ENCODE measurements around the gene STX7. TPM values are rescaled to one million over a fixed set of nuclear protein-coding genes. Genes with fewer than 3 reads are reported as not detected.
"Not testable (repeated sequence)": the region's sequence is repeated elsewhere in the genome, so short reads cannot be mapped to it uniquely, and the experiment has no call there.

The STX7 gene, protein sequence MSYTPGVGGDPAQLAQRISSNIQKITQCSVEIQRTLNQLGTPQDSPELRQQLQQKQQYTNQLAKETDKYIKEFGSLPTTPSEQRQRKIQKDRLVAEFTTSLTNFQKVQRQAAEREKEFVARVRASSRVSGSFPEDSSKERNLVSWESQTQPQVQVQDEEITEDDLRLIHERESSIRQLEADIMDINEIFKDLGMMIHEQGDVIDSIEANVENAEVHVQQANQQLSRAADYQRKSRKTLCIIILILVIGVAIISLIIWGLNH
- 19.8 and 52.0 TPM in 2 replicates for total RNA-seq

DNA sequence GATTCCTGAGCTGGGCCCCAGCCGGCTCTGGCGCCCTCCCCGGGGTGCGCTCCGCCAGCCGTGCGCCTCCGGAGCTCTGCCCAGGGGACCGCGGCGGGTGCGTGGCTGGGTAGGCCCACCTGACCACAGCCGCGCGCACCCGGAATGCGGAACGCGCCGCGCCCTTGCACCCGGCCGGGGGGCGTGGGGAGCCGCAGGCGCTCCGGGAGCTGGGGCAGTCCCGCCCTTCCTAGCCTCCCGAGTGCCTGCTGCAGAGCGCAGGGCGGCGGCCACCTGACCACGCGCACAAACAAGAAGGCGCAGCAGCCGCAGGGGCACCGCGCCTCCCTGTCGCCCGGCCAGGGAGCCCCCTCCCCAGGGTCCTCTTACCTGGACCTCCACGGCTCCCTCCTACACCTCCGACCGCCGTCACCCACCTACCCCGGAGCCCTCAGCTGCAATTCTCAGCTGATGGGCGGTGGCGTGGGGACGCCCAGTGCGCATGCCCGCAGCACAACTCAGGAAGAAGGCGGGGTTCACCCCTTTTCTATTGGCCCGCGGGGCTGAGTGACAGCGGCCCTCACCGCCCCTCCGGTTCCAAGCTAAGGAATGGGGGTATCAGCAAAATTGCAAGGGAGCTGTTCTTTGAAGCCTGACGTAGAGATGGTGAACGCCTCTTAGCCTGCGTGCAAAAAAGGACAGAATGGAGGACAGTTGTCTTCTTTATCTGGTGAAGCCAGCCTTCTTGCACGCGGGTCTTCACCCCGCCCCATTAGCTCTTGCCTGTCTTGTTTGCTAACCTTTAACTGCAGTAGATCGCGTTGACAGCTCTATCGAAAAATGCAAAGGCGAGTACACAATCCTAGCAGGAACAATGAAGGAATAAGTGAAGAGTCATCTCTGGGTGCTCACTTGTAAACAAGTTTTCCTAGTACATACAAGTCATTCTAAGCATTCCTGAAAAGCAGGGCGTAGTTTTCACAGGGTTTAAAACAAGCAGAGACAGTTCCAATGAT, at the start of gene STX7:
STX7 (minus strand) TSS at position 479 of the 995 bp plus-strand sequence. CDS start 9,586 bp downstream, outside the sequence.
- peak; percentile 89 to 90 for DNase-seq (ENCODE audit: low read depth in 2 of 2)

DNA sequence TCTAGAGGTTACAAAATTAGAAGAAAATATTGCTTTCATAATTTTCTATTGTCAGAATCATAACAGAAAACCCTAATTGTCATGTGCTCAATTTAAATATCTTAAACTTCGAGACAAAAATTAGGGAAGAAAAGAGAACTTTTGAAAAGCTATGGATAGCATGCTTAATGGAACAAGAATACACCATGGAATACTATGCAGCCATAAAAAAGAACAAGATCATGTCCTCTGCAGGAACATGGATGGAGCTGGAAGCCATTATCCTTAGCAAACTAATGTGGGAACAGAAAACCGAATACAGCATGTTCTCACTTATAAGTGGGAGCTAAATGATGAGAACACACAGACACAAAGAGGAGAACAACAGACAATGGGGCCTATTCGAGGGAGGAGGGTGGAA, 47.2 kb upstream of the STX7 start:
- DNase-seq (ENCODE audit: low read depth in 2 of 2) = not testable (repeated sequence)

DNA sequence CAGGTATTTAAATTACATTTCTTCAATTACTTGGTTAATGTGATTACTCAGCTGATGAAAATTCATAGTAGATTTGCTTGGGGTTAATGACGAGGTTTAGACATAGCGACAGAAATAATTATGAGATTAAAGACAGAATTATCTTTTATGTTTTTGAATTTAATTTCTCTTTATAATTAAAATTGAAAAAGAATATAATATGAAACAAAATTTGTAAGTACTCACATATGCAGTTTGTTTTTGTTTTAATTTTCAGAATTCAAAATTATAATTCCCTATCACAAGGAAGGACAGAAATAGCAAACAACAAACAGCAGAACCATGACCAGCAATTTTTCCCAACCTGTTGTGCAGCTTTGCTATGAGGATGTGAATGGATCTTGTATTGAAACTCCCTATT, 39.5 kb upstream of the STX7 start, which contains the start of gene TAAR8:
TAAR8 (plus strand) TSS at position 301 of the 400 bp plus-strand sequence; CDS start at position 322, 21 bp downstream.
- DNase-seq (ENCODE audit: low read depth in 2 of 2) = no peak

DNA sequence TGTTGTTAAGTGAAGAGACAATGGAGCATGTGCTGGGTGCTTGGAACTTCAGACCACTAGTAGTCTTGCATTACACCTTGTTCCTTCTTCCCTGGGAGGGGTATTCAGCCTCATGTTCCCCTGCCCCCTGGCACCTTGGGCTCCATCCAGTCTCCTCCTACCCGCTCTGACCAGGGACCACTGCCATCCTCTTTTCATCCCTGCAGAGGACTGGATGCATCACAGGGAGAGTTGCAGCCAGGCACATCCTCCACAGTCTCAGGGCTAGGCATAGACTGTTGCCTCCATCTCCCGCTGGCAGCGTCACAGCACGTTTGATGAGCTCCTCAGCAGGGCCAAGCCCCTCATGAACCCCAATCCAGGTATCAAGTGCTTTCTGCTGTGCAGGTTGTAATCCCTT, 38.3 kb upstream of the STX7 start:
- DNase-seq (ENCODE audit: low read depth in 2 of 2) = no peak

DNA sequence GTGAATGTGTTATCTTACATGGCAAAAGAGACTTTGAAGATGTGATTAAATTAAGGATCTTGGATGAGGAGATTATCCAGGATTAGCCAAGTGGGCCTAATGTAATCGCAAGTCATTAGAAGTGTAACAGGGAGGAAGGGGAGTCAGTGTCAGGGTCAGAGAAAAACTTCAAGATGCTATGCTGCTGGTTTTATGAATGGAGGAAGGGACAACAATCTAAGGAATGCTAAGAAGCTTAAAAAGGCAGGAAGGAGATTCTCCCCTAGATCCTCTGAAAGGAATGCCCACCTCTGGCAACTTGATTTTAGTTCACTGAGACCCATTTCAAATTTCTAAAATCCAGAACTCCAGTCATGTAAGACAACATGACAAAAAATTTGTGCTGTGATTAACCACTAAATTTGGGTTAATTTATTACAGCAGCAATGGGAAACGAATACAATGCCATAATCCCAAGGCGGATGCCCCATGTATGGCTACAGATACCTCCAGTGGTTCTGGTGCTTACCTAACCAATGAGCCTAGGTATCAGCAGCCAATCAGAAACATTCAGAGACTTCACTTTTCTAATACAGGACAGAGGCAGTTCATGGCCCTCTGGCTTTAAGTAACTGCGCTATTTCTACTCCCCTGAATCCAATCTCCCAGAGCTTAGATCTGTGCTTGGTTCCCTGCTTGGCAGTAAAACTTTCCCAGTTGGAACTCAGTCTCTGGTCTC, 36.0 kb upstream of the STX7 start:
- no peak for DNase-seq (ENCODE audit: low read depth in 2 of 2)

DNA sequence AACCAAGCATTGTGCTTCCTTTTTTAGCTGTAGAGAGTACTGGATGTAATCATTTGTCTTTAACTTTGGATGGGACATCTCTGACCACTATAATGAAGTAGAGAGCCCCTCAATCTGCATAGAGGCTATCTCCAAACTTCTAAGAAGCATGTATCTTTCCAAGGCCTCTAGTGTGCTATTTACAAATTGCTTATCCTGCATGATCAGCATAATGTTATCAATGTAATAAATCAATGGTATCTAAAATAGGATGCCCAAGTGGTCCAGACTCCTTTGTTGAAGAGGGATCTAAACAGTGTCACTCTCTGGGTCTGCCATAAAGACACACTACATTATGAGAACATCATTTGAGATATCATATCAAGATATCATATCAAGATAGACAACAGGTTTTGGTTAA, 31.9 kb upstream of the STX7 start:
- DNase-seq (ENCODE audit: low read depth in 2 of 2) = no peak

DNA sequence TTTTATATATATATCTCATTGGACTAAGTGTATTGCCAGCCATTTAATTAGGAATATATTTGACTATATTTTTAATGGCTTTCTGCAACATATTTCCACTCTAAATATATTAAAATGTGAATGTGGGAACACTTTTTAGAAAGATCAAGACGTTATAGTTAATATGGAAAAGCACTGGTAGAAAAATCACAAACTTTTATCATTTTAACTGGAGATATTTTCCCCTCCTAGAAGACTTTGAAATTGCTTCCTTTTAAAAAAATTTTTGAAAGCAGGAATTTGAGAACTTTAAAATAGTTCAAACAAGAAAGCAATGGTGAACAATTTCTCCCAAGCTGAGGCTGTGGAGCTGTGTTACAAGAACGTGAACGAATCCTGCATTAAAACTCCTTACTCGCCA, 25.1 kb upstream of the STX7 start, which contains the start of gene TAAR9:
TAAR9 (plus strand) TSS at position 301 of the 400 bp plus-strand sequence; CDS start at position 314, 13 bp downstream.
- DNase-seq (ENCODE audit: low read depth in 2 of 2) = no peak

DNA sequence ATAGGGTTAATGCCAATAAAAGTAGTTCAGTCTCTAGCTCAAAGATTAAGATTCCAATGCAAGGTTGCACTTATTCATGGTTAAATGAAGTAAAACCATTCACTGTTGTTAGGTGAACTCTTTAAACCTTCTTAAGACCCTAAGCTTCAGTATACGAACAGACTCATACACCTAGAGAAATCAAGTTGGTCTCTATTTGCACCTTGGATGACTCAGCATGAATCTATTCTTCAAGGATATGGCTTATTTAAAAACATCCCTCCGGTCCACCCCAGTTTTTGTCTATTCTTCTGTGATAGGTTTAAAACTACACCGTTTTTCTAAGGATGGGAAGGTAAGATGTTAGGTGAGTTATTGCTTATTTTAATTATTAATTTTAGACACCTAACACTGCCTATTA, 24.2 kb upstream of the STX7 start:
- DNase-seq (ENCODE audit: low read depth in 2 of 2) = no peak

DNA sequence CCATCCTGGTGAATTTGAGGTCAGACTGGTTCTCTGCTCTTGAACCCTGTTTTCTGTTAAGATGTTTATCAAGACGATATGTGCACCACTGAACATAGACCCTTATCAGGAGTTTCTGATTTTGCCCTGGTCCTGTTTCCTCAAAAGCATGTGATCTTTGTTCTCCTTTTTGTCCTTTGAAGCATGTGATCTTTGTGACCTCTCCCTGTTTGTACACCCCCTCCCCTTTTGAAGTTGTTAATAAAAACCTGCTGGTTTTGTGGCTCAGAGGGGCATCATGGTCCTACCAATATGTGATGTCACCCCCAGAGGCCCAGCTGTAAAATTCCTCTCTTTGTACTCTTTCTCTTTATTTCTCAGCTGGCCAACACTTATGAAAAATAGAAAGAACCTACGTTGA, 21.6 kb upstream of the STX7 start:
- DNase-seq (ENCODE audit: low read depth in 2 of 2) = not testable (repeated sequence)

DNA sequence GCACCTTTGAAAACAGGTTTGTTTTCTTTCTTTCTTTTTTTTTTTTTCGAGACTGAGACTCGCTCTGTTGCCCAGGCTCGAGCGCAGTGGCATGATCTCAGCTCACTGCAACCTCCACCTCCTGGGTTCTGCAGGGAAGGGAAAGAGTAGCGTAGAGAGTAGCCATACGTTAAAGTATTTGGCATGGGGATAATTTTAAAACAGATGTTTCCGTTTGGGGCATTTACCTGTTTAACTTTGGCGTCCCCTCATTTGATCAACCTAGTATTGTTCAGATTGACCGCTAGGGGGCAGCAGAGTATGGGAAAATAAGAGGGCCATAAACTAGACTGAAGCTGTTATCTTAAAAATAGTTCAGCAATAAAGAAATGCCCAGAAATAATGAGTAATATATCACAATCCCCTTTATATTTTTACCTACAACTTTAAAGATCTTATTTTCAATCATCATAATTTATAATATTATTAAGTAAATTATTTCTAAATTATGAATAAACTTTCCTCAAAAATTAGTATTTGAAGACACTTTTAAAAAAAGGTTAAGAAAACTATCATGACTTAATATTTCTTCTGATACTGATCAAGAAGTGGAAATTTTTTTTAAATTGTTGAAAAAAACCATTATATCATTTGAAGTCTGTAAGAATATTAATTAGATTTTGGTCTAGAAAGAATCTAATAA, 17.5 kb upstream of the STX7 start:
- DNase-seq (ENCODE audit: low read depth in 2 of 2) = peak; percentile 71 to 81

DNA sequence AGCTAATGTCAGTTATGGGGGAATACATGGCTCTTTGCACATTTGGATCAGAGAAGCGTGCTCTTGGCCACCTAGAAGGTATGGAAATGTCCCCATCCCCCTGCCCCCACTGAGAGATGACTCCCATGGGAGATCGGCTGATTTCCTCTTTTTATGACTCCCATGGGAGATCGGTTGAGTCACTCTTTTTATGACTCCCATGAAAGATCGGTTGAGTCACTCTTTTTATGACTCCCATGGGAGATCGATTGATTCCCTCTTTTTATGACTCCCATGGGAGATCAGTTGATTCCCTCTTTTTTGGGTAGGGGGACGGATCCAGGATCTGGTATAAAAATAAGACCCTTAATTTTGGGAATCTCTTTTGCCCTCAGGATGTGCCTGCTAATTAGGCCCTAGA, 14.9 kb upstream of the STX7 start:
- peak in 1 of 2 donors; percentile 10 for DNase-seq (ENCODE audit: low read depth in 2 of 2)

DNA sequence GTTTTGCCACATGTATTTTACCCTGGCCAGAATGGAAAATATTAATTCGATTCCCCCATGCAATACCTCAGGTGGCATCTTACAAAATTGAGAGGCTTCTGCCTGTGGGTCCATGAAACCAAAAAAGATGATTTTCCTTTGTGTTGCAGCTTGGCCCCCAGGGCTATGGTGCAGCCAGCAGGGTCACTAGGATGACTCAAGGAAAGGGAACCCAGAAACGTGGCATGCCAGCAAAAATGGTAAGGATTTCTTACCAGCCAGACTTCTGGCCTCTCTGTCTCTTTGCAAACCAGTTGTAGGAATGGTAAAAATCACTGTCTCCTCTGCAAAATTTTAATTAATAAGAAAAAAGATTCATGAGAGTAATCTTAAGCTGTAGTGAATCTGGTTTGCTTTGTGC, 13.5 kb upstream of the STX7 start:
- DNase-seq (ENCODE audit: low read depth in 2 of 2) = no peak

DNA sequence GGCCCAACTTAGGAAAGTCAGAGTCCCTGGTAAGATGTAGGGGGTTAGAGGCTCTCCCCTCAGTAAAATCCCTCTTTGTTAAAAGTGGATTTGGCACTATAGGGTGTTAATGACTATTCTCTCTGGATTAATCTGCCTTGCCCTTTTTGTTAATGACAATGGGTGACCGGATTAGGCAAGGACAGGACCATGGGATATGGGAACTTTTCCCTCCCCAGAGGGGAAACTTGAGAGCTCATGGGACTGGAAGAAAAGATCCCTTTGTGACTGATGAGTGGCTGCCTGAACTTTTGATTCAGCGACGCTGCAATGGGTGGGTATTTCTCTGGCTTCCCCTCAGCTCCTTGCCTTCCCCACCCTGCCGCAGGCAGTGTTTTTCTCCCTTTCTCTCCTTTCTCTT, 12.9 kb upstream of the STX7 start:
- no peak for DNase-seq (ENCODE audit: low read depth in 2 of 2)

DNA sequence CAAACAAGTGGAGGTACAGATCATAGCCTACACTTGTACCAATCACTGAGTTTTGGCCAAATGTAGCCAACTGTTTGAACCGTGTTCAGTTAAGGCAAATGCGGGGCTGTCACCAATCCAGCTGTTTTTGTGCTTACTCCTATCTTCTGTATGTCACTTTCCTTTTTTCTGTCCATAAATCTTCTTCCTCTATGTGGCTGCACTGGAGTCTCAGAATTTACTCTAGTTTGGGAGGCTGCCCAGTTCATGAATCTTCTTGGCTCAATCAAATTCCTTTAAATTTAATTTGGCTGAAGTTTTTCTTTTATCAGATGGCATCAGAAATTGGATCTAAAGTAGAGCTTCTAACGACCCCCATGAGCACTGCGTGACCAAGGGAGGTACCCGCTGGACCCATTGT, 11.7 kb upstream of the STX7 start:
- no peak for DNase-seq (ENCODE audit: low read depth in 2 of 2)

DNA sequence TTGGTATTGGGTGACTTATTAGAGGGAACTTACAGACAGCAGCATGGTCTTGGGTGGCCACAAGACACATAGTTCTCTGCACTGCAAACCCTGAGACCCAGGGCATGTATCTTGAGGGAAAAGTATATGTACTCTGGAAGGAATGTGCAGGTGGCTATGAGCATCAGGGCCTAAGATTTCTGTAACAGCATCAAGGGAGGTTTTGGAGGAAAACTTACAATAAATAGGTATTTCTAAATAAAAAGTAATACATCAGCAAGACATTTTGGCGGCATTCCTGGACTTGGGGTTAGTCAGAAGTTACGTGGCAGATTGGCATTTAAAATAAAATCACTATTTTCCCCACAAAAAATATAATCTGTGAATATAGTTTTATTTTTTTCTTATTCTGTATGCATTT, 8.0 kb upstream of the STX7 start:
- DNase-seq (ENCODE audit: low read depth in 2 of 2) = no peak

DNA sequence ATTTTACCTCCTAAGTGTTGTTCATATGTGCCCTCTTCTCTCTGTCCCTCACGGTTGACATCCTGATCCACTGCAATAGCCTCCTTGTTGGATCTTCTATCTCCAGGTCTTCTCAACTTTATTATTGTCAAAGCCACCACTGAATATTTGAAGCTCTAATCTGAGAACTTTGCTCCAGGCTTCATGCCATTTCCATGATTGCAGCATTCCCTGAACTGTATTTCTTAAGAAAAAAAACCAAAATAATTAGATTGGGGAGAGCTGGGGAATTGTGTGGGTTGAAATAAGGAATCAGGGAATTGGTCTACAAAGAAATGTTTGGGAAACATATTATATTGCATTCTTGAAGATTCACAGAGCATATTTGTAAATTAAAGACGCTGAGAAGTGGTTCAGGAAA, 2.5 kb upstream of the STX7 start:
- no peak for DNase-seq (ENCODE audit: low read depth in 2 of 2)

DNA sequence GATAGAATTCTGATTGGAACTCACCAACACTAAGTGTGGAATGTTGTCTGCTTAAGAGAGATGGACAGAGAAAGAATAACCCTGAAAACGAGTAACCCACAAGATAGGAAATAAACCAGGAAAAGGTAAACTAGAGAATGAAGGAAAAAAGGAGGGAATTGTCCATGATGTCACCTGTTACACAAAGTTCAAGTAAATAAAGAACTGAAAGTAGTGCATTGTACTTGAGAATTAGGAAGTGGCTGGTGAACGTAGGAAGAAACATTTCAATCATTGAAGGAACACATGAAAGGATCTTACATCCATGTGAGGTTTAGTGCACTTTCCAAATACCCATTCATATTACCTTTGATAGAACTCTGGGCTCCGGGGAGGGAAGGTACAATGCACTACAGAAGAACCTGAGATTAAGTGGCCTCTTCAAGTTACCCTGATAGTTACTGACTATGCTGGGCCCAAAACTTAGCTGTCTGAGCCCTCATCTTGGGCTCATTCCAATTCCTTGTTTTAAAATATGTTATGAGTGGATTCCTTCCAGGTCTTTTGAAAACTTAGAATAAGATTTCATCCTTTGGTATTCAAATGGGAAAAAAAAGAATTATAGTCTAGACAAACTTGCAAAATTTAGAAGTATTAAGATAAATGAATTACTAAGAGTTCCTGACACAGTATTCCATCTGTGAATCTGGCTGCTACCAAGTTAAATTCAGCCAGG, 1.1 kb upstream of the STX7 start:
- DNase-seq (ENCODE audit: low read depth in 2 of 2) = no peak

DNA sequence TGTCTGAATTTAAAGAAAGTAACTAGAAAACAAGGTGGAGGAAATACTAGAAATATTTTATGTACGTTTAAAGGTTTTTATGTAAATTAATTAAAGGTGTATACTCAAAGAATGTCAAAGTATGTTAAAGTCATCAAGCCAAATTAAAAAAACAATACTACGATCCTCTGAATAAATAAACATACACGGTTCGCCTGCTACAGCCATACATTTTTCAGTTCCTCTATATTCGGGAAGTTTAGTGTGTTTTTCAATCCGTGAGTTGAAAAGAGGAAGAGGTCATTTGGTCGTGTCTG, 626 bp downstream of the STX7 start:
- DNase-seq (ENCODE audit: low read depth in 2 of 2) = no peak

DNA sequence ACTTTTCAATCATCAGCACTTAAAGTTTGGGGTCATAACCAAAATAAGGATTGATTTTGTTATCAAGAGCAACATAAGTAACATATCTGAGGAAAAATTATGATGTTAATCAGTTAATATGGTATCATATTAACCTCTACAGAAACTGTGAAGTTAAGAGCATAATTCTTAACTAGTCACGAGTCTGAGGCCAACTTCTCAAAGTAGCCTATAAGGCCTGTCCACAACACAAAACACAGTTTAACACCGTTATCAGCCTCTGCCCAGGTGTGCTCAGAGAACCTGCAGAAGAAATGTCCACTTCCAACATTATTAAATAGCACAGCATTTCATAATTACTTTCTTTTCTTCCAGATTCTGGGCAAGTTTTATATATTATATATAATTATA, 1.1 kb downstream of the STX7 start:
- peak in 1 of 2 donors; percentile 3 for DNase-seq (ENCODE audit: low read depth in 2 of 2)

DNA sequence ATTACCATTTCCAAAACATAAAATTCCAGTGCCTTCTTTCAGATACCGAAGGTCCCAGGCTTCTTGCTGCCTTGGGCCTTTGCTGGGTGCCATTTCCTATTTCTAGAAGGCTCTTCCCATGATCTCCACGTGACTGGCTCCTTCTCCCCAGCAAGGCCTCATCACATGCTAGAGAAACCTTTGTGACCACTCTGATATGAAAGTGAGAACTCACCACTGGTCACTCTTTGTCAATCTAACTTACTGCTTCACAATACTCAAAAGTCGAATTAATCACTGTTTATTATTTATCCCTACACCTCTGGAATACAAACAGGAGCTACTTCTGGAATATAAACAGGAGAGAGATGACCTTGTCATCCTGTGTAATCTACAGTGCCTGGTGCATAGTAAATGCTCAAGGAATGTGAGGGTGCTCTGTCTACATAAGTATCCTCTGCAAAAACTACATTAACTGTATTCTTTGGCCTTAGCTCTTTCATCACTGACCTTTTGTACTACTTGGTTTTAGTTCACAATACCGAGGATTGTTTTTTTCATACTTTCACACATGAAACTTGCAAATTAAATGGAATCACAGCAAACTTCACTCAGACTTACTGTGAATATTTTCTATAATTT, 1.6 kb downstream of the STX7 start:
- DNase-seq (ENCODE audit: low read depth in 2 of 2) = peak; percentile 12 to 35
